GM12865 (cell line): ENCODE measurements around the gene LEMD1.

Source experiments
- DNase-seq: peaks from one replicate; pipeline ENCODE4 v3.0.0; 2010; ENCODE audit warnings: low read depth
- H3K4me3 ChIP-seq: 2 replicates; pipeline ENCODE4 v1.5.1; 2011; ENCODE audit warnings: mild to moderate bottlenecking, low read depth, low read length, control low read depth
- TF ChIP-seq, protein P1 (sequence below): IDR thresholded peaks from 2 replicates; pipeline ENCODE4 v1.5.1; 2011; ENCODE audit warnings: low read length, control low read depth, low read depth, inconsistent platforms; ENCODE audit not compliant: insufficient read depth; ENCODE audit errors: missing control alignments

The LEMD1 gene

GRCh38 chr1:205379056-205379455 is 42.8 kb downstream of the LEMD1 start:
- TF ChIP-seq, protein P1, sequence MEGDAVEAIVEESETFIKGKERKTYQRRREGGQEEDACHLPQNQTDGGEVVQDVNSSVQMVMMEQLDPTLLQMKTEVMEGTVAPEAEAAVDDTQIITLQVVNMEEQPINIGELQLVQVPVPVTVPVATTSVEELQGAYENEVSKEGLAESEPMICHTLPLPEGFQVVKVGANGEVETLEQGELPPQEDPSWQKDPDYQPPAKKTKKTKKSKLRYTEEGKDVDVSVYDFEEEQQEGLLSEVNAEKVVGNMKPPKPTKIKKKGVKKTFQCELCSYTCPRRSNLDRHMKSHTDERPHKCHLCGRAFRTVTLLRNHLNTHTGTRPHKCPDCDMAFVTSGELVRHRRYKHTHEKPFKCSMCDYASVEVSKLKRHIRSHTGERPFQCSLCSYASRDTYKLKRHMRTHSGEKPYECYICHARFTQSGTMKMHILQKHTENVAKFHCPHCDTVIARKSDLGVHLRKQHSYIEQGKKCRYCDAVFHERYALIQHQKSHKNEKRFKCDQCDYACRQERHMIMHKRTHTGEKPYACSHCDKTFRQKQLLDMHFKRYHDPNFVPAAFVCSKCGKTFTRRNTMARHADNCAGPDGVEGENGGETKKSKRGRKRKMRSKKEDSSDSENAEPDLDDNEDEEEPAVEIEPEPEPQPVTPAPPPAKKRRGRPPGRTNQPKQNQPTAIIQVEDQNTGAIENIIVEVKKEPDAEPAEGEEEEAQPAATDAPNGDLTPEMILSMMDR, result no peak
- no peak for DNase-seq
- no peak overlapping the region for H3K4me3 ChIP-seq

DNA sequence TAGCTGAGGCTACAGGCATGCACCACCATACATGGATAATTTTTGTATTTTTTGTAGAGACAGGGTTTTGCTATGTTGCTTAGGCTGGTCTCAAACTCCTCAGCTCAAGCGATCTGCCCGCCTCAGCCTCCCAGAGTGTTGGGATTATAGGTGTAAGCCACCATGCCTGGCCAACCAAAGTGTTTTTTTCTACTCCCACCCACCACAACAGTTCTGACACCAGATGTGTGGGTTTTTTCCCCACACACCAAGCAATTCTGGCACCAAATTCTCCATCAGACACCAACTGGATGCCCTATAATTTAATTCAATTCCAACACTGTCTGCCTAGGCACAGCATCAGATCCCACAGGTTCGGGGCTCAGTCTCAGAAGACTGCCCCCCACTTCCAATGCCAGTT is 44.5 kb downstream of the LEMD1 start:
- no peak for DNase-seq
- TF ChIP-seq, protein P1, result no peak
- H3K4me3 ChIP-seq, result no peak overlapping the region

DNA sequence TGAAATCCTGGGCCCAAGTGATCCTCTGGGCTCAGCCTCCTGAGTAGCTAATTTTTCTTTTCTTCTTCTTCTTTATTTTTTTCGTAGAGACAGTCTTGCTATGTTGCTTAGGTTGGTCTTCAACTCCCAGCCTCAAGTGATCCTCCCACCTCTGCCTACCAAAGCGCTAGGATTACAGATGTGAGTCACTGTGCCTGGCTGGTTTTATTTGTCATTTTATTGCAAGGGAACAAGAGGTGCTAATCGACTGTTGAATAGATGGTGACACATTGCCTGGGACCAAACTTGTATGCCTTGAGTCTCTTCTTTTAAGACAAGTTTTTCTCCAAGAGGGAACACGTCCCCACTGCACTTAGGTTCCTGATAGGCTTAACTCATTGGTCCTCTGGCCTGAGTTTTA is 45.1 kb downstream of the LEMD1 start:
- no peak for DNase-seq
- H3K4me3 ChIP-seq, result no peak overlapping the region
- TF ChIP-seq, protein P1, result no peak

- TF ChIP-seq, protein P1, result no peak
- H3K4me3 ChIP-seq, result no peak overlapping the region
- no peak for DNase-seq
These were observed 45.9 kb downstream of the LEMD1 start for GRCh38 chr1:205375835-205376545.

GRCh38 chr1:205374210-205375078 is 47.4 kb downstream of the LEMD1 start:
- DNase-seq, result no peak
- no peak overlapping the region for H3K4me3 ChIP-seq
- TF ChIP-seq, protein P1, result no peak

DNA sequence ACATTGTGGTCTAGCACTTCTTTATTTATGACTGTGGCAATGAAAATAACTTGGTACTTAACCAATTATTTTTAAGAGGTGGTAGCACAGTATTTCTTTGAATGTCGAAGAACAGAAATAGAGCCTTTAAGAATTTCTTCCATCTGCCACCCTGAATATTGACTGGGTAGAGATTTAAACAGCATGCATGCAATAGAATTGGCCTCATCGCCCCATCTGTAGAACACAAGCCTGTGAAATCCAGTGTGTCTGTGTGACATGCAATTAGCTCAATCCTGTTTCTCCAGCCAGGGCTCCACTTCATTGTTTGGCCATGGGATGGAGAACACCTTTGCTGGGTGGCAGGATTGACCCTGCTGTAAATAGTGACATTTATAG is 48.1 kb downstream of the LEMD1 start:
- TF ChIP-seq, protein P1, result no peak
- H3K4me3 ChIP-seq, result no peak overlapping the region
- no peak for DNase-seq
